Mucosa of rectum (tissue), 2 donors: ENCODE data around the gene PRICKLE2.

ENCODE experiments used
- H3K27ac ChIP-seq, 2 donors: one replicate each; pipeline ENCODE4 v1.7.0; 2013; ENCODE audit warnings: inconsistent platforms in 2 of 2, low read depth in 2 of 2, low read length in 2 of 2
- H3K27me3 ChIP-seq, 2 donors: one replicate each; pipeline ENCODE4 v1.7.0; 2013; ENCODE audit warnings: low read length in 2 of 2; ENCODE audit not compliant: control insufficient read depth in 2 of 2, insufficient read depth in 2 of 2
- H3K36me3 ChIP-seq, 2 donors: one replicate each; pipeline ENCODE4 v1.7.0; 2013; ENCODE audit warnings: low read length in 2 of 2; ENCODE audit not compliant: control insufficient read depth in 2 of 2, insufficient read depth in 2 of 2
- H3K4me1 ChIP-seq, 2 donors: one replicate each; pipeline ENCODE4 v1.7.0; 2013; ENCODE audit warnings: low read length in 2 of 2, mild to moderate bottlenecking in 1 of 2; ENCODE audit not compliant: control insufficient read depth in 2 of 2, insufficient read depth in 2 of 2
- H3K4me3 ChIP-seq, 2 donors: one replicate each; pipeline ENCODE4 v1.7.0; 2013; ENCODE audit warnings: low read length in 2 of 2
- H3K9ac ChIP-seq, 2 donors: one replicate each; pipeline ENCODE4 v1.7.0; 2013; ENCODE audit warnings: low read length in 2 of 2, low read depth in 1 of 2, mild to moderate bottlenecking in 1 of 2
- H3K9me3 ChIP-seq, 2 donors: one replicate each; pipeline ENCODE4 v1.7.0; 2013; ENCODE audit warnings: low read length in 2 of 2; ENCODE audit not compliant: control insufficient read depth in 2 of 2
- donor health status: healthy.
- donor health status: Normal muscosa, but diverticular disease.

The PRICKLE2 gene

DNA sequence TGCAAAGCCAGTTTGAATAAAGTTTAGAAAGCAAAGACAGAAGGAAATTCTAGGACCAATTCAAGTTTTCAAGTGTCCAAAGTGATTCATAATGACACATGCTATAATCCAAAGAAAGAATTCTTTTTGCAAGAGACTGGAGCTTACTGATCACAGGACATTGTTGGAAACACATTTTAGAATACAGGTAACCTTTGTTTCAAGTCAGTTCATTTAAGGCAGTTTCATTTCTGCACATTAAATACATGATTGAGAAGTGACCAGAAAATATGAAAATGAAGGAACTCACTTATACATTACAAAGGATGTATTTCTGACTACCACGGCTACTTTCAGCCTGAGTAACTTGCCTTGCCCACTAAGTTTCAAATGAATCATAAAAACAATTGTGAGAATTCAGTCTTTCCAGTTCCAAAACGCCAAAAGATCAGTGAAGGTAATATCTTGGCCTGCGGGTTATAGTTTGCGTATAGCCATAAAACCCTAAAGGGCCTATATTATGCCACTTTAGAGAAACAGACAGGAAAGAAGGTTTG, 48.7 kb downstream of the PRICKLE2 start:
- Histone ChIP-seq H3K27me3 (no peaks in the 10 kb centered on the region), H3K9ac (no peak overlapping the region), H3K36me3 (no peaks in the 10 kb centered on the region), H3K4me1 (no peaks in the 10 kb centered on the region), H3K4me3 (no peak overlapping the region), H3K27ac (no peak overlapping the region), H3K9me3 (no peaks in the 10 kb centered on the region)

DNA sequence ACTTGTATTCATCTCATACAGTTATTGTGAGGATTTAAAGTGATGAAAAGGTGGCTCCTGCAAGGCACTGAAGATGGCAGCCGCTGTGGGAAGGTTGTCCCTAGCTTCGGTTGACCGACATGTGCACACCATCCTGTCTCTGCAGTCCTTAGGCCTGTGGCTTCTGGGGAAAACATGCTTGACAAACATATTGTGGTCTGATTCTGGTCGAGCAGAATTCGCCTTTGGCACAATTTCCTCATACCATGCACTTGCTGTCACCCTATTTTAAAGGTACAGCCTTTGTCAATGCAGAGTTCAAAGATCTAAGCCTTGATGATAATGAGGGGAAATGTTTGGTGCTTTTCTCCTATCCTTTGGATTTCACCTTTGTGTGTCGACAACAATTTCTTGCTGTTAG, 50.9 kb downstream of the PRICKLE2 start:
- no peaks in the 10 kb centered on the region for H3K9me3 ChIP-seq
- H3K4me3 ChIP-seq: no peak overlapping the region
- H3K9ac ChIP-seq: no peak overlapping the region
- no peaks in the 10 kb centered on the region for H3K27me3 ChIP-seq
- no peak overlapping the region for H3K27ac ChIP-seq
- H3K36me3 ChIP-seq: no peaks in the 10 kb centered on the region
- H3K4me1 ChIP-seq: no peaks in the 10 kb centered on the region

DNA sequence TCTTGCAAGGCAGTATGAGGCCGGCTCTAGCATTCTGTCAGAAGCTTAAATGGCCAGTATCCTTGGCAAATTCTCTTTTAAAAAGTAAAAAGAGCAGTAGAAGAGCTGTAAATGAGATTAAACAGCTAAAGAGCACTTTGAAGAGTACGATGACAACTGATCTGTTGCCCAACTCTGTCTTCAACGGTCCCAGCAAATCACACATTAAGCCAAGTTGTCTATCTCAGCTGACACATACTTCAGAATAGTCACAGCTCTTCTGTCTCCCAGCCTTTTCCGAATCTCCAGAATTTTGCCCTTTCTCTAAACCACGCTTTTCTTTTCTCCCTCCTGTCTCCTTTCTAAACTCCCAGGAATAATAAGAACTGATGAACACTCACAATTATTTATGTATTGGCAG, 51.7 kb downstream of the PRICKLE2 start:
- no peaks in the 10 kb centered on the region for H3K36me3 ChIP-seq
- H3K4me1 ChIP-seq: no peaks in the 10 kb centered on the region
- H3K27ac ChIP-seq: no peak overlapping the region
- H3K27me3 ChIP-seq: no peaks in the 10 kb centered on the region
- H3K9me3 ChIP-seq: no peaks in the 10 kb centered on the region
- H3K9ac ChIP-seq: no peak overlapping the region
- no peak overlapping the region for H3K4me3 ChIP-seq

DNA sequence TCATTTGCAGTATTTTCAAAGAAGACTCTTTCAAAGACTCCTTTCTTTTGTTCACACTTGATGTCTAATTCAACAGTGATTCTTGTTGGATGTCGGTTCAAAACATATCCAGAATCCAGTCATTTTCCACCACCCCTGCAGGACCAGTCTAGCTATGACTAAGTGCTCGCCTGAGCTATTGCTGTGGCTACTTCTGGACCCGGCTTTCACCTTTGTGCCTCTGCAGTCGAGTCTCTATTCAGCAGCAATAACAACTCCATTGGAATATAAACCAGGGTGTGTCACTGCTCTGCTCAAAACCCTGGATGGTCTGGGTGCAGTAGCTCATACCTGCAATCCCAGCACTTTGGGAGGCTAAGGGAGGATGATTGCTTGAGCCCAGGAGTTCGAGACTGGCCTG, 55.0 kb downstream of the PRICKLE2 start:
- H3K27ac ChIP-seq: no peak overlapping the region
- peaks cover 0 to 5% of the 10 kb centered on the region in 2 donors for H3K4me1 ChIP-seq
- H3K9ac ChIP-seq: no peak overlapping the region
- no peaks in the 10 kb centered on the region for H3K27me3 ChIP-seq
- no peaks in the 10 kb centered on the region for H3K36me3 ChIP-seq
- no peak overlapping the region for H3K4me3 ChIP-seq
- H3K9me3 ChIP-seq: no peaks in the 10 kb centered on the region

DNA sequence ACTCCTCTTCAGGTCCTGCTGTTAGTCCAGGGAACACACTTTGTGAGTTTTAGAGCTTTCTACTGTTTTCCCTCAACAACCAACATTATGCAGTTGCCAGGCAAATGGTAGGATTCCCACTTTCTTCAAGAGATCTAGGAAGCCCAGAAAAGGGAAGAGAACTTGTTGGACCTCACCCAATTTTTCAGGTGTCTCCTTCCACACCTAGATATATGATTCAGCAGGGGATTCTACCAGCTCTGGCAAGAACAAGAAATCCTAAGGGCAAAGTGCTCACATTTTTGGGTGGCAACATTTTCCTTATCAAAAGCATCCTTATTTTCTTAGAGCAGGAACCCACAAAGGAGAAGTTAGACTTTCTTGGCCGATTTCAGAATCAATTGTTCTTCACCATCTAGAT, 57.4 kb downstream of the PRICKLE2 start:
- no peak overlapping the region for H3K27ac ChIP-seq
- H3K9me3 ChIP-seq: no peaks in the 10 kb centered on the region
- no peaks in the 10 kb centered on the region for H3K36me3 ChIP-seq
- no peak overlapping the region for H3K4me3 ChIP-seq
- H3K4me1 ChIP-seq: peaks cover 0 to 5% of the 10 kb centered on the region in 2 donors
- H3K9ac ChIP-seq: no peak overlapping the region
- H3K27me3 ChIP-seq: no peaks in the 10 kb centered on the region

DNA sequence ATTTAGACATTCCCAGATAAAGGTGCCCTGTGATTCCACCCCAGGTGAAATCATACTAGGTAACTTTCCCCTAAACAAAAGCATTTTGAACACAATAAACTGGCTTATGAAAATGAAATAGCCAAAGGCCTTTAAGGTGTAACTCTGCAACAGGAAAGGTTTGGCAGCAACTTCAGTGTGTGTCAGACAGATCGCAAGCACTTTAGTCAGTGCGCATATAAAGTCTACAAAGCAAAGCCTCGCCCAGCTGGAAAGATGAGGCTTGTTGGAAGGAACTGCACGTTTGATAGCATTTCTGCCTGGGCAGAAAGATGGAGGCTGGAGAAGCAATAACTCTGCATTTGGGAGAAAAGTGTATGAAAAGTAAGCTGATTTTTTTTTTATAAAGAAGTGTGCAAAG, 57.9 kb downstream of the PRICKLE2 start:
- Histone ChIP-seq H3K27ac (peak overlapping the region in 1 of 2 donors; percentile 30), H3K4me1 (peaks cover 0 to 5% of the 10 kb centered on the region in 2 donors), H3K9ac (no peak overlapping the region), H3K9me3 (no peaks in the 10 kb centered on the region), H3K36me3 (no peaks in the 10 kb centered on the region), H3K4me3 (no peak overlapping the region), H3K27me3 (no peaks in the 10 kb centered on the region)

DNA sequence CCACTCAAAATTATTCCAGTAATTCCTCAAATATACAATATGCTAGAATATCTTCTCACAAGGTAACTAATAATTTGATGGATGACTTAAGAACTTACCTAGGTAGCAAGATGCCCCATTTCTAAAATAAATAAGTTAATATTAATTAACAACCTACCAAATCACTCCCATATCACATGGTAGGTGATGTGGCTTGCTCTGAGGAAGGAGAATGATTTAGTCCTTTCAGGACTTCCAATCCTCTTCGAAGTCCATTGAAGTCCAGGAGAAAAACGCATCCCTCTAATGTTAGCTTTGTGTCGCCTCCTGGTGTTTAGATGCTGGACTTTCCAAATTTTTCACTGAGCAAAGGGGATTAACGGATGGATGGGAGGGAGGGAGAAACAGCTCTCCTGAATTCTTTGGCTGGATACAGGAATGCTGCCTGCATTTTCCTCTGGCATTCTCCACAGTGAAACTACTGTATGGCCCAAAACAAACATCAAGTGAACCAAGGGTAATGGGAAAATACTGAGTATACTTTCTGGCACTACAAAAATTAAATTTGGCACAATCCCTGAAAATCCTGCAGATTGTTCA, 58.6 kb downstream of the PRICKLE2 start:
- no peak overlapping the region for H3K4me3 ChIP-seq
- H3K4me1 ChIP-seq: peaks cover 0 to 5% of the 10 kb centered on the region in 2 donors
- no peak overlapping the region for H3K9ac ChIP-seq
- no peaks in the 10 kb centered on the region for H3K36me3 ChIP-seq
- no peaks in the 10 kb centered on the region for H3K27me3 ChIP-seq
- no peaks in the 10 kb centered on the region for H3K9me3 ChIP-seq
- peak overlapping the region in 1 of 2 donors; percentile 30 for H3K27ac ChIP-seq

DNA sequence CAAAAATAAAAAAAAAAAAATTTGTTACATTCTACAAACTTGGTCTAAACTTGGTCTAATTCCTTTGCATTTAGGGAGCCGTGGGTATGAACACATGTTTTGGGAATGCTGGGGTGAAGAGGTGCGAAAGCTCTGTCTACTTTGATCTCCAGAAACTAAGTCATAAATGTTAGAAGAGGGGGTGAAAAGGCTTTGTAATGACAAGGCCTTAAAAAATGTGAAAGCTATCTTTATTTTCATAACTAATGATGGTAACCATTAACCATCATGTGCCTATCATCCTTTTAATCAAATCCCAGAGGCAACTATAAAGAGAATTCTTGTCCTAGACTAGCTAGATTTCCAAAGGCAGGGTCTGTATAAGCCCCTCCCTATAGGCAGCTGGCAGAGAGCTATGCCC, 60.9 kb downstream of the PRICKLE2 start:
- Histone ChIP-seq H3K27ac (no peak overlapping the region), H3K27me3 (no peaks in the 10 kb centered on the region), H3K9ac (no peak overlapping the region), H3K36me3 (no peaks in the 10 kb centered on the region), H3K4me3 (no peak overlapping the region), H3K4me1 (peaks cover 11 to 26% of the 10 kb centered on the region in 2 donors), H3K9me3 (no peaks in the 10 kb centered on the region)

DNA sequence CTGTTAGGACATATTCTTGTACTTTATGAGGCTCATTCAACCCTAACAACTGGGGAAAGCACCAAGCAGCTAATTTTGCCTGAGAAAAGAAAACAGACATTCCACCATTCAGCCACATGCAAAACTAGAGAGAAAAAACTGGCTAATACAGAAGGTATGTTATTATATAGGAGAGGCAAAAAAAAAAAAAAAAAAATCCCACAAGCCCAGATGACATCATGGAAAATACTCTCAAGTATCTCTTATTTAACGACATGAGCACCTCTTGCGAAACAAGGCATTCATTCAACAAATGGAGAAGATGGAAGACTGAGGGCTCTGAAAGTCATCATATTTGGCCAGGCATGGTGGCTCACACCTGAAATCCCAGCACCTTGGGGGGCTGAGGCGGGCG, 61.5 kb downstream of the PRICKLE2 start:
- Histone ChIP-seq H3K4me1 (peaks cover 14 to 31% of the 10 kb centered on the region in 2 donors), H3K27ac (no peak overlapping the region), H3K27me3 (no peaks in the 10 kb centered on the region), H3K4me3 (no peak overlapping the region), H3K9ac (no peak overlapping the region), H3K36me3 (no peaks in the 10 kb centered on the region), H3K9me3 (no peaks in the 10 kb centered on the region)

DNA sequence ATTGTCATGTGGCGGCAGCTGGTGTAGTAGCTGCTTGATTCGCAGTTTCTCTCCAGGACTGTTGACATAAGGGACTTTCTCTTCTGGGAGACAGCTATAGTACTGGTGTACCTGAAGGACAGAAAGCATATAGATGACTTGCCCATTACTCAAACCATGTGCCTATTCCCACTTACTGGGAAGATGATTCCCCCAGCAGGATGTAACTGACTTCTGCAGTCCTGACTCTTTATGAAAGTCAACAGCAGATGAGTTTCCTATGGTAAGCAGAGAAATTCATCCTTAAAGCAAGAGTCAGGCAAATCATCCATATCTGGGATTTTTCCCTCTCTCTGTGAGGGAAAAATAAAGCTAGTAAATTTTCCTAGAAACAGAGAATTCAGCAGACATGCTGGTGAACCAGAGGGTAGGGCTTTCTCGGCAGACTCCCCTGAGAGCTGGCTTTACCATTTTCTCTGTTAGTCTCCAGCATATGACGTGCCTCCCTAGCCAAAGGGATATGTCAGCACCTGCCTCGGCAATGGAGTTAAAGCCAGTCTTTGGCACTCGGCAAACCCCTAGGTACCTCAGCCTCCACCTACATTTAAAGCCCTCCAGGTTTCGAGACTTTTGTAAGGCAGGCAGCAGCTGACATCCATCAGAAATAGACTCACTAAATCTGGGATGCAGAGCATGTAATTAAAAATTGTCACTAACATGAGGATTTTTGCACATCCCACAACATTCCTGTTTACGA, 62.1 kb downstream of the PRICKLE2 start:
- Histone ChIP-seq H3K9ac (no peak overlapping the region), H3K4me3 (no peak overlapping the region), H3K9me3 (no peaks in the 10 kb centered on the region), H3K36me3 (no peaks in the 10 kb centered on the region), H3K27ac (no peak overlapping the region), H3K27me3 (no peaks in the 10 kb centered on the region), H3K4me1 (peaks cover 18 to 37% of the 10 kb centered on the region in 2 donors)
